Thyroid gland (tissue), 4 donors: ENCODE measurements around the gene OAT. TPM values are rescaled to one million over a fixed set of nuclear protein-coding genes. Genes with fewer than 3 reads are reported as not detected.

ENCODE experiments used
- DNase-seq, 2 donors: peaks; one replicate each; pipeline ENCODE4 v3.0.0-alpha.2; 2019
- H3K27ac ChIP-seq, 3 donors: fragments of 200-600 bp; sonication (generic); 1 replicate in 2 of 3; 2 replicates in 1 of 3; pipeline ENCODE4 v1.5.1; 2016 to 2019; ENCODE audit warnings: mild to moderate bottlenecking in 1 of 3, moderate library complexity in 1 of 3
- H3K27me3 ChIP-seq: fragments of 200-600 bp; sonication (generic); one replicate; pipeline ENCODE4 v1.5.1; 2019
- H3K36me3 ChIP-seq, 2 donors: fragments of 200-600 bp; sonication (generic); one replicate each; pipeline ENCODE4 v1.5.1; 2016 to 2019
- H3K4me1 ChIP-seq, 2 donors: fragments of 200-600 bp; sonication (generic); one replicate each; pipeline ENCODE4 v1.5.1; 2017 to 2019
- H3K4me3 ChIP-seq, 3 donors: fragments of 200-600 bp; sonication (generic); replicated peaks in 1 of 3; 1 replicate in 2 of 3; 2 replicates in 1 of 3; pipeline ENCODE4 v1.5.1; 2016; ENCODE audit warnings: mild to moderate bottlenecking in 1 of 3
- H3K9me3 ChIP-seq: fragments of 200-600 bp; sonication (generic); one replicate; pipeline ENCODE4 v1.5.1; 2017
- POLR2A ChIP-seq, 2 donors: fragments of 450-650 bp; IDR thresholded peaks; one replicate each; pipeline ENCODE4 v1.6.1; 2017; ENCODE audit warnings: antibody characterized with exemption in 2 of 2, mild to moderate bottlenecking in 2 of 2, moderate library complexity in 1 of 2
- WGBS, 2 donors: methylation state at CpG; one replicate each; pipeline ENCODE4 v1.1.5; 2017; 5-methylcytosine and 5-hydroxymethylcytosine counted together
- intact Hi-C: fragments of 100-400 bp; cut with DNase I; formaldehyde crosslinking; loops from one replicate; pipeline ENCODE4 v1.15.1; 2023
- total RNA-seq, 4 donors: library from RNA; depleted of rRNA; stranded (reverse); fragments of >200 nt; gene quantifications; one replicate each; pipeline ENCODE4 v1.2.3, GENCODE V29; 2016
- TF ChIP-seq, protein P1 (sequence below), 6 experiments: fragments of 200-600 bp in 3 of 6; fragments of 450-650 bp in 3 of 6; sonication (generic) in 3 of 6; IDR thresholded peaks; one replicate each; pipeline ENCODE4 v1.5.1; 2016 to 2019; ENCODE audit warnings: antibody characterized with exemption in 6 of 6, mild to moderate bottlenecking in 2 of 6, inconsistent platforms in 1 of 6, moderate library complexity in 1 of 6

The OAT gene
- total RNA-seq, 4 donors from 2014 or later, result 75.3 to 111 (median 95.8) TPM

- no peak overlapping the region for H3K4me3 ChIP-seq
- no peak for DNase-seq
- TF ChIP-seq, protein P1, sequence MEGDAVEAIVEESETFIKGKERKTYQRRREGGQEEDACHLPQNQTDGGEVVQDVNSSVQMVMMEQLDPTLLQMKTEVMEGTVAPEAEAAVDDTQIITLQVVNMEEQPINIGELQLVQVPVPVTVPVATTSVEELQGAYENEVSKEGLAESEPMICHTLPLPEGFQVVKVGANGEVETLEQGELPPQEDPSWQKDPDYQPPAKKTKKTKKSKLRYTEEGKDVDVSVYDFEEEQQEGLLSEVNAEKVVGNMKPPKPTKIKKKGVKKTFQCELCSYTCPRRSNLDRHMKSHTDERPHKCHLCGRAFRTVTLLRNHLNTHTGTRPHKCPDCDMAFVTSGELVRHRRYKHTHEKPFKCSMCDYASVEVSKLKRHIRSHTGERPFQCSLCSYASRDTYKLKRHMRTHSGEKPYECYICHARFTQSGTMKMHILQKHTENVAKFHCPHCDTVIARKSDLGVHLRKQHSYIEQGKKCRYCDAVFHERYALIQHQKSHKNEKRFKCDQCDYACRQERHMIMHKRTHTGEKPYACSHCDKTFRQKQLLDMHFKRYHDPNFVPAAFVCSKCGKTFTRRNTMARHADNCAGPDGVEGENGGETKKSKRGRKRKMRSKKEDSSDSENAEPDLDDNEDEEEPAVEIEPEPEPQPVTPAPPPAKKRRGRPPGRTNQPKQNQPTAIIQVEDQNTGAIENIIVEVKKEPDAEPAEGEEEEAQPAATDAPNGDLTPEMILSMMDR (IDR thresholded peaks at IDR 0.05), result no peak
- TF ChIP-seq POLR2A (IDR thresholded peaks at IDR 0.05), result no peak
- peaks cover 34 to 35% of the 10 kb centered on the region in 2 donors for H3K4me1 ChIP-seq
- WGBS, 2 donors, result 85 to 86% methylated on average over 2 of the region's 2 CpGs
- H3K9me3 ChIP-seq, result no peaks in the 10 kb centered on the region
- intact Hi-C loops, result no loop called here
- H3K36me3 ChIP-seq, result peaks cover 0 to 3% of the 10 kb centered on the region in 2 donors
- no peaks in the 10 kb centered on the region for H3K27me3 ChIP-seq
- H3K27ac ChIP-seq, result peak overlapping the region in 1 of 3 donors; percentile 73
These were observed 3.5 kb downstream of the OAT start for GRCh38 chr10:124415210-124415609.

DNA sequence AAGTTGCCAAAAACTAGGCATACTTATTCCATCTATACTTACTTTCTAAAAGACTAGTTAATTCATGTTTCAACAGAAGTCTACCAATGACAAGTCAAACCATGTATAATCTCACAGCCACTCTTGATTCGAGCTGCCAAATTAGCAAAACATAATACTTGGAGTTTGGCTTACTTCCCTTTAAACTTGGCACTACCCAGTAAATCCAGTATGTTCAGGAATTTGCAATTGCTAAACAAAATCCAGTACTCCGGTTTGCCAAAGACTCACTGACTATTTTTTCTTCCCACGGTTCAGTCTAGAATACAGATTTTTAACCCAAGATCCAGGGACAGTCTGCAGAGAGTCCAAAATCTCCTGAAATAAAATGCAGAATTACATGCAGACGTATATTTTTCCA is 4.6 kb downstream of the OAT start:
- 20 to 21% methylated on average over 4 of the region's 4 CpGs for WGBS, 2 donors
- peaks cover 31% of the 10 kb centered on the region in 2 donors for H3K4me1 ChIP-seq
- H3K27ac ChIP-seq, result peak overlapping the region in 2 of 3 donors; percentile 51 to 73
- H3K9me3 ChIP-seq, result no peaks in the 10 kb centered on the region
- H3K27me3 ChIP-seq, result no peaks in the 10 kb centered on the region
- peaks cover 0 to 3% of the 10 kb centered on the region in 2 donors for H3K36me3 ChIP-seq
- intact Hi-C loops, result no loop called here
- TF ChIP-seq, protein P1 (IDR thresholded peaks at IDR 0.05), result no peak
- no peak for TF ChIP-seq POLR2A (IDR thresholded peaks at IDR 0.05)
- H3K4me3 ChIP-seq, result no peak overlapping the region
- DNase-seq, result no peak

DNA sequence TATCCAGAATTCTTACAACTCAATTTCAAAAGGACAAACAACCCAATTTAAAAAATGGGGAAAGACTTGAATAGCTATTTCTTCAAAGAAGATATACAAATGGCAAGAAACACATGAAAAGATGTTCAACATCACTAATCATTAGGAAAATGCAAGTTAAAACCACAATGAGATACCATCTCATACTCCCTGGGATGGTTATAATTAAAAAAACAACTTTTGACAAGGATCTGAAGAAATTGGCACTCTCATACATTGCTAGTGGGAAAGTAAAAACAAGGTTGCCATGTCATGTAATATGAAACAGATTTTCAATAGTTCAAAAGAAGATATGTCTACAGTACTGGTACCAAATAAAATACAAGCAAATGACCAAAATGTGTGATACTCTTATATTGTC is 9.0 kb downstream of the OAT start:
- DNase-seq, result no peak
- no peak overlapping the region for H3K4me3 ChIP-seq
- H3K27me3 ChIP-seq, result no peaks in the 10 kb centered on the region
- peaks cover 12 to 15% of the 10 kb centered on the region in 2 donors for H3K4me1 ChIP-seq
- intact Hi-C loops, result no loop called here
- no peak for TF ChIP-seq POLR2A (IDR thresholded peaks at IDR 0.05)
- TF ChIP-seq, protein P1 (IDR thresholded peaks at IDR 0.05), result no peak
- H3K27ac ChIP-seq, result no peak overlapping the region
- no peaks in the 10 kb centered on the region for H3K9me3 ChIP-seq
- H3K36me3 ChIP-seq, result peaks cover 8 to 16% of the 10 kb centered on the region in 2 donors

DNA sequence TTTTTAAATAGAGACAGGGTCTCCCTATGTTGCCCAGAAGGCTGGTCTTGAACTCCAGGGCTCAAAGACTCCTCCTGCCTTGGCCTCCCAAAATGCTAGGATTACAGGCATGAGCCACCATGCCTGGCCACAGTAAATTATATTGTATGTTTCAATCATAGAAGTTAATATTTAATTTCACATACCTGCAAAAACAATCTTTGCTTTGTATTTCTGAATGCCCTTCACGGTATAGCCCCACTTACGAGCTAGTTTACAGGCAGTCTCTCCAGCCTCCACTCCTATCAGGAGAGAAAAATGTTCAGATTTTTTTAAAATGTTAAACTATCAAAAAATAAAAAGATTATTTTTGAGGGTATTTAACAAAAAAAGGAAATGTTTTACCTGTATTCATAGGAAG is 10.4 kb downstream of the OAT start:
- Histone ChIP-seq H3K4me3 (no peak overlapping the region), H3K4me1 (peaks cover 0 to 2% of the 10 kb centered on the region in 2 donors), H3K27ac (no peak overlapping the region), H3K36me3 (peaks cover 13 to 19% of the 10 kb centered on the region in 2 donors), H3K27me3 (no peaks in the 10 kb centered on the region), H3K9me3 (no peaks in the 10 kb centered on the region)
- intact Hi-C loops, result no loop called here
- DNase-seq, result no peak
- no peak for TF ChIP-seq POLR2A (IDR thresholded peaks at IDR 0.05)
- TF ChIP-seq, protein P1 (IDR thresholded peaks at IDR 0.05), result no peak
- WGBS, 2 donors, result 99 to 100% methylated on average over 2 of the region's 2 CpGs

GRCh38 chr10:124407456-124407855 is 11.3 kb downstream of the OAT start:
- Histone ChIP-seq H3K36me3 (peaks cover 16 to 24% of the 10 kb centered on the region in 2 donors), H3K27ac (no peak overlapping the region)
- 94 to 98% methylated on average over 2 of the region's 2 CpGs for WGBS, 2 donors

More at GRCh38 chr10:124407456-124407855, 11.3 kb downstream of the OAT start:
- Histone ChIP-seq H3K4me1 (peaks cover 0 to 3% of the 10 kb centered on the region in 2 donors), H3K27me3 (no peaks in the 10 kb centered on the region), H3K4me3 (no peak overlapping the region), H3K9me3 (no peaks in the 10 kb centered on the region)
- no peak for TF ChIP-seq POLR2A (IDR thresholded peaks at IDR 0.05)
- TF ChIP-seq, protein P1 (IDR thresholded peaks at IDR 0.05), result no peak
- DNase-seq, result no peak
- intact Hi-C loops, result no loop called here
